ENCODE data around the gene ACTR2. TPM values are rescaled to one million over a fixed set of nuclear protein-coding genes. Genes with fewer than 3 reads are reported as not detected.

Gene ACTR2
- total and polyA plus RNA-seq, 2 experiments from 2014 or later: 75.6 to 89.4 TPM

DNA sequence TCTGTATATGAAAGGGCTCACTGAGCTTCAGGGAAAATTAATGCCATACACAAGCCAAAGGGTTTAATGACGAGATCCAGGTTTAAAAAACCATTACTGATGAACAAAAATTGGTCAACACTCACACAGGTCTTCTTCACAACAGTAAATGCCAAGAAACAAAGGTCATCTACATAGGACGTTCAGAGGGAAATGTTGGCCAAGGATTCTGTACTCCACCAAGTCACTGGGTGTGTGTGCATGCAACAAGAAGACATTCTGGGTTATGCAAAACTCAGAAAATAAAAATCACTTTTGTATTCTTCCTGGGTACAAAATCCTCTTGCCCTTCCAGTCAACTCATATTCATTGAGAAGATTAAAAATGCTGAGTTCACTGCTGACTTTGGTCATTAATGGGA is 78.3 kb downstream of the ACTR2 start:
- Histone ChIP-seq H3K9me3 (ENCODE audit: low read depth) (no peaks in the 10 kb centered on the region), H3K4me3 (no peak overlapping the region), H2AFZ (no peak overlapping the region), H3K79me2 (no peaks in the 10 kb centered on the region), H3K27me3 (no peaks in the 10 kb centered on the region), H3K36me3 (replicated peaks; ENCODE audit: insufficient read depth, low read depth) (no peaks in the 10 kb centered on the region), H3K4me2 (no peak overlapping the region), H3K9me2 (replicated peaks; ENCODE audit: insufficient read depth) (no peaks in the 10 kb centered on the region), H3K4me1 (ENCODE audit: insufficient read depth) (peaks cover 18% of the 10 kb centered on the region), H4K20me1 (ENCODE audit: insufficient read depth, poor library complexity, severe bottlenecking) (no peaks in the 10 kb centered on the region), H3K27ac (no peak overlapping the region)
- WGBS (ENCODE audit: low lambda C conversion rate, missing lambda C conversion rate): 89% methylated on average over 2 of the region's 2 CpGs
- DNase-seq (ENCODE audit: low spot score): no peak
- TF ChIP-seq EZH2 (IDR thresholded peaks at IDR 0.05; ENCODE audit: borderline replicate concordance) (no peak), EZH2phosphoT487 (IDR thresholded peaks at IDR 0.05; ENCODE audit: low read depth, severe bottlenecking, unreplicated experiment) (no peak)

DNA sequence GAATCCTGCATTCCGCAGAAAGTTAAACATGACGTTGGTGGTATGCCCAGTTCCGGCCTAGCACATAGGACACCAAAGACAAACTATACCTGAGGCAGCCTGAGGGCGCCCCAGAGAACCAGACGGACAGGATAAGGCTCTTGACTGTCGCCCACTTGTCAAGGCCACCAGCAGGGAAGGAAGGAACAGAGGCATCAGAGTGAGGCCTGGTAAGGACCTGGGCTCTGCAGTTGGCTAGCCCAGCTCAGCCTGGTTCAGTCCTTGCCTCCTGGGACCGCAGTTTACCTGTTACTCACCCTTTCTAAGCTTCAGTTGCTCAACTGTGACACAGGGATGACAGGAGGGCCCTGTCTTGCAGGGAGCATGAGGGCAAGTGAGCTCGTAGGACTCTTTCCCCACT is 82.1 kb downstream of the ACTR2 start:
- no peaks in the 10 kb centered on the region for H3K27me3 ChIP-seq
- WGBS (ENCODE audit: low lambda C conversion rate, missing lambda C conversion rate): 82% methylated on average over 8 of the region's 8 CpGs
- H3K27ac ChIP-seq: no peak overlapping the region

DNA sequence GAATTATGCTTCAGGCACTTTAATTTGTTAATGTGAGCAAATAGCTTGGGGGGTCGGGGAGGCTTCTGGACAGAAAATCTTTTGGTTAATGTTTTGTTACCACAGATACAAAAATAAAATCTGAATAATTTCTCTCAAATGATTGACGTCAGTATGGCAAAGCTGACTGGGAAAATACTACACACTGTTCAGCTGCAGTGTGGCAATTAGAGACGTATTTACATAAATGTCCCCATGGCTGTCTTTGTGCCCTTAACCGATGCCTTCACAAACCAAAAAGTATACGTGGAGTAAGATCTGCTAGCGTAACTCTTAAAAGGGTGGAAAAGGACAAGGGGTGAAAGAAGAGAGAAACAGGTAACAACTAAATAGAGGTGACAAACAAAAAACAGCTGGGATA is 83.4 kb downstream of the ACTR2 start:
- Histone ChIP-seq H3K4me2 (no peak overlapping the region), H3K9me3 (ENCODE audit: low read depth) (no peaks in the 10 kb centered on the region), H3K79me2 (no peaks in the 10 kb centered on the region), H3K4me1 (ENCODE audit: insufficient read depth) (peaks cover 8% of the 10 kb centered on the region), H3K27ac (no peak overlapping the region), H3K9me2 (replicated peaks; ENCODE audit: insufficient read depth) (no peaks in the 10 kb centered on the region), H4K20me1 (ENCODE audit: insufficient read depth, poor library complexity, severe bottlenecking) (no peaks in the 10 kb centered on the region), H2AFZ (no peak overlapping the region), H3K4me3 (no peak overlapping the region), H3K27me3 (no peaks in the 10 kb centered on the region), H3K36me3 (replicated peaks; ENCODE audit: insufficient read depth, low read depth) (no peaks in the 10 kb centered on the region)
- 90% methylated on average over 6 of the region's 6 CpGs for WGBS (ENCODE audit: low lambda C conversion rate, missing lambda C conversion rate)
- no peak for DNase-seq (ENCODE audit: low spot score)
- TF ChIP-seq EZH2phosphoT487 (IDR thresholded peaks at IDR 0.05; ENCODE audit: low read depth, severe bottlenecking, unreplicated experiment) (no peak), EZH2 (IDR thresholded peaks at IDR 0.05; ENCODE audit: borderline replicate concordance) (no peak)
- TF ChIP-seq, protein P1, sequence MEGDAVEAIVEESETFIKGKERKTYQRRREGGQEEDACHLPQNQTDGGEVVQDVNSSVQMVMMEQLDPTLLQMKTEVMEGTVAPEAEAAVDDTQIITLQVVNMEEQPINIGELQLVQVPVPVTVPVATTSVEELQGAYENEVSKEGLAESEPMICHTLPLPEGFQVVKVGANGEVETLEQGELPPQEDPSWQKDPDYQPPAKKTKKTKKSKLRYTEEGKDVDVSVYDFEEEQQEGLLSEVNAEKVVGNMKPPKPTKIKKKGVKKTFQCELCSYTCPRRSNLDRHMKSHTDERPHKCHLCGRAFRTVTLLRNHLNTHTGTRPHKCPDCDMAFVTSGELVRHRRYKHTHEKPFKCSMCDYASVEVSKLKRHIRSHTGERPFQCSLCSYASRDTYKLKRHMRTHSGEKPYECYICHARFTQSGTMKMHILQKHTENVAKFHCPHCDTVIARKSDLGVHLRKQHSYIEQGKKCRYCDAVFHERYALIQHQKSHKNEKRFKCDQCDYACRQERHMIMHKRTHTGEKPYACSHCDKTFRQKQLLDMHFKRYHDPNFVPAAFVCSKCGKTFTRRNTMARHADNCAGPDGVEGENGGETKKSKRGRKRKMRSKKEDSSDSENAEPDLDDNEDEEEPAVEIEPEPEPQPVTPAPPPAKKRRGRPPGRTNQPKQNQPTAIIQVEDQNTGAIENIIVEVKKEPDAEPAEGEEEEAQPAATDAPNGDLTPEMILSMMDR (IDR thresholded peaks at IDR 0.05; ENCODE audit: poor library complexity): no peak

More for the DNA sequence above, 82.1 kb downstream of the ACTR2 start:
- DNase-seq (ENCODE audit: low spot score): no peak
- no peak overlapping the region for H2AFZ ChIP-seq
- H3K9me3 ChIP-seq (ENCODE audit: low read depth): no peaks in the 10 kb centered on the region
- no peak overlapping the region for H3K4me3 ChIP-seq
- TF ChIP-seq EZH2phosphoT487 (IDR thresholded peaks at IDR 0.05; ENCODE audit: low read depth, severe bottlenecking, unreplicated experiment) (no peak), EZH2 (IDR thresholded peaks at IDR 0.05; ENCODE audit: borderline replicate concordance) (no peak)
- TF ChIP-seq, protein P1 (IDR thresholded peaks at IDR 0.05; ENCODE audit: poor library complexity): no peak
- H3K4me1 ChIP-seq (ENCODE audit: insufficient read depth): peaks cover 8% of the 10 kb centered on the region
- no peaks in the 10 kb centered on the region for H3K79me2 ChIP-seq
- H4K20me1 ChIP-seq (ENCODE audit: insufficient read depth, poor library complexity, severe bottlenecking): no peaks in the 10 kb centered on the region
- H3K36me3 ChIP-seq (replicated peaks; ENCODE audit: insufficient read depth, low read depth): no peaks in the 10 kb centered on the region
- no peak overlapping the region for H3K4me2 ChIP-seq
- H3K9me2 ChIP-seq (replicated peaks; ENCODE audit: insufficient read depth): no peaks in the 10 kb centered on the region

DNA sequence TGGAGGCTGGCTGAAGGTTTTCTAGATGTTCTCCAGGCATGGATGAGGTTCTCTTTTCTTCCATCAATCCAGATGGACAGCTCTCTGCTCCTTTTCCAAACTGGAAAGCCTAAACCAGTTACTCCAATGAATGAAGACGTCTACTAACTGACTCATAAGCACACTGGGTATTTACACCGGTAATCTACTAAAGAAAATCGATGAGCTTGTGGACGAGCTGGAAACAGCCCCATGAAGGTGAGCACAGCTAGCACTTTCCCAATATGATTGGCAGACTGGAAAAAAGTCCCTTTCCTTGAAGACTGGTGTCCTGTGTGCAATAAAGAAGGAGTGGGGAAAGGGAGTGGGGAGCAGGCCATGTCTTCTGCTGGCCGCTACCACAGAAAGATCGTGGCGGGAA is 84.0 kb downstream of the ACTR2 start:
- no peak overlapping the region for H3K4me2 ChIP-seq
- no peaks in the 10 kb centered on the region for H3K9me2 ChIP-seq (replicated peaks; ENCODE audit: insufficient read depth)
- no peak for DNase-seq (ENCODE audit: low spot score)
- no peaks in the 10 kb centered on the region for H3K36me3 ChIP-seq (replicated peaks; ENCODE audit: insufficient read depth, low read depth)
- no peaks in the 10 kb centered on the region for H3K27me3 ChIP-seq
- TF ChIP-seq, protein P1 (IDR thresholded peaks at IDR 0.05; ENCODE audit: poor library complexity): no peak
- TF ChIP-seq EZH2phosphoT487 (IDR thresholded peaks at IDR 0.05; ENCODE audit: low read depth, severe bottlenecking, unreplicated experiment) (no peak), EZH2 (IDR thresholded peaks at IDR 0.05; ENCODE audit: borderline replicate concordance) (no peak)
- H3K9me3 ChIP-seq (ENCODE audit: low read depth): no peaks in the 10 kb centered on the region
- H3K79me2 ChIP-seq: no peaks in the 10 kb centered on the region
- H3K4me3 ChIP-seq: no peak overlapping the region
- H4K20me1 ChIP-seq (ENCODE audit: insufficient read depth, poor library complexity, severe bottlenecking): no peaks in the 10 kb centered on the region
- no peak overlapping the region for H3K27ac ChIP-seq
- no peak overlapping the region for H2AFZ ChIP-seq
- WGBS (ENCODE audit: low lambda C conversion rate, missing lambda C conversion rate): 98% methylated on average over 7 of the region's 7 CpGs
- peaks cover 8% of the 10 kb centered on the region for H3K4me1 ChIP-seq (ENCODE audit: insufficient read depth)
